WTC11 (cell line): ENCODE results near the gene RPL34.

Experiments
- ATF1 ChIP-seq: sonication (generic); formaldehyde crosslinking; IDR thresholded peaks from 2 replicates; pipeline ENCODE4 v1.8.1; 2023; ENCODE audit warnings: mild to moderate bottlenecking, moderate library complexity, missing genetic modification reagents
- FOXJ3 ChIP-seq: sonication (generic); formaldehyde crosslinking; IDR thresholded peaks from 2 replicates; pipeline ENCODE4 v1.9.0; 2021; ENCODE audit warnings: missing genetic modification reagents, mild to moderate bottlenecking, borderline replicate concordance
- SMAD3 ChIP-seq: sonication (generic); formaldehyde crosslinking; IDR thresholded peaks from 2 replicates; pipeline ENCODE4 v1.8.0; 2022; ENCODE audit warnings: missing genetic modification reagents, mild to moderate bottlenecking, borderline replicate concordance
- TEAD4 ChIP-seq: sonication (generic); formaldehyde crosslinking; IDR thresholded peaks from 2 replicates; pipeline ENCODE4 v1.8.0; 2022; ENCODE audit warnings: mild to moderate bottlenecking, missing genetic modification reagents
- TP53 ChIP-seq: sonication (generic); formaldehyde crosslinking; IDR thresholded peaks from 2 replicates; pipeline ENCODE4 v1.8.1; 2023; ENCODE audit warnings: mild to moderate bottlenecking, missing genetic modification reagents
- ZNF317 ChIP-seq: sonication (generic); formaldehyde crosslinking; IDR thresholded peaks from 2 replicates; pipeline ENCODE4 v1.8.1; 2023; ENCODE audit warnings: low read depth, mild to moderate bottlenecking, moderate library complexity, missing genetic modification reagents, borderline replicate concordance
- TF ChIP-seq, protein P1 (sequence below): fragments of 200-600 bp; IDR thresholded peaks from 2 replicates; pipeline ENCODE4 v1.8.0; 2022; ENCODE audit warnings: antibody characterized with exemption
- TF ChIP-seq, protein P2 (sequence below): sonication (generic); formaldehyde crosslinking; IDR thresholded peaks from 2 replicates; pipeline ENCODE4 v1.8.0; 2022; ENCODE audit warnings: mild to moderate bottlenecking, missing genetic modification reagents
- TF ChIP-seq, protein P3 (sequence below): sonication (generic); formaldehyde crosslinking; conservative IDR thresholded peaks from 2 replicates; pipeline ENCODE4 v1.8.1; 2022; ENCODE audit warnings: mild to moderate bottlenecking, missing genetic modification reagents
- TF ChIP-seq, protein P4 (sequence below): sonication (generic); formaldehyde crosslinking; IDR thresholded peaks from 2 replicates; pipeline ENCODE4 v1.8.1; 2023; ENCODE audit warnings: mild to moderate bottlenecking, missing genetic modification reagents, moderate library complexity
- TF ChIP-seq, protein P5 (sequence below): sonication (generic); formaldehyde crosslinking; IDR thresholded peaks from 2 replicates; pipeline ENCODE4 v1.8.1; 2022; ENCODE audit warnings: mild to moderate bottlenecking, missing genetic modification reagents, moderate library complexity, borderline replicate concordance
- TF ChIP-seq, protein P6 (sequence below): sonication (generic); formaldehyde crosslinking; IDR thresholded peaks from 2 replicates; pipeline ENCODE4 v1.8.0; 2023; ENCODE audit warnings: missing genetic modification reagents
- TF ChIP-seq, protein P7 (sequence below): sonication (generic); formaldehyde crosslinking; IDR thresholded peaks from 2 replicates; pipeline ENCODE4 v1.8.0; 2022; ENCODE audit warnings: mild to moderate bottlenecking, missing genetic modification reagents
- TF ChIP-seq, protein P8 (sequence below): fragments of 250-450 bp; sonication (Bioruptor Pico); conservative IDR thresholded peaks from 2 replicates; pipeline ENCODE4 v1.9.0; 2021; ENCODE audit warnings: mild to moderate bottlenecking

DNA sequence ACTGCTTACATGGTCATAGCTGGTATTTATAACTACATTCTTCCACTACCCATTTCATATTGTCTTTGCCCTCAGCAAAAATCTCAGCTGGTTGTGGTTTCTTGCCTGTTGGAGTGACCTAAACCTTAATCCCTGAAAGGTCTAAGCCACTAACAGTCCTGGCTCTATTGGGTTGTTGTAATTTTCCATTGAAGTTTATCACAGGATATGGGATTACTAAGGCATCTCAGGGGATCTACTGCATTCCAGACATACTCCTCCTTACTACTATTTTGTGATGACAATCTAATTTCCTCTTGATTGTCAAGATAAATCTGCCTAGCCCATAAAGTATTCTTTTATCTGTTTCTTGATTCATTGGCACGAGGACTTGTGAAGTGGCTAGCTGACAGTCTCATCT, 23.9 kb downstream of the RPL34 start:
- TF ChIP-seq FOXJ3 (CRISPR knock-in tag) (no peak), TEAD4 (CRISPR knock-in tag) (no peak), ZNF317 (CRISPR knock-in tag) (no peak), ATF1 (no peak), TP53 (no peak), SMAD3 (no peak)
- TF ChIP-seq, protein P1, sequence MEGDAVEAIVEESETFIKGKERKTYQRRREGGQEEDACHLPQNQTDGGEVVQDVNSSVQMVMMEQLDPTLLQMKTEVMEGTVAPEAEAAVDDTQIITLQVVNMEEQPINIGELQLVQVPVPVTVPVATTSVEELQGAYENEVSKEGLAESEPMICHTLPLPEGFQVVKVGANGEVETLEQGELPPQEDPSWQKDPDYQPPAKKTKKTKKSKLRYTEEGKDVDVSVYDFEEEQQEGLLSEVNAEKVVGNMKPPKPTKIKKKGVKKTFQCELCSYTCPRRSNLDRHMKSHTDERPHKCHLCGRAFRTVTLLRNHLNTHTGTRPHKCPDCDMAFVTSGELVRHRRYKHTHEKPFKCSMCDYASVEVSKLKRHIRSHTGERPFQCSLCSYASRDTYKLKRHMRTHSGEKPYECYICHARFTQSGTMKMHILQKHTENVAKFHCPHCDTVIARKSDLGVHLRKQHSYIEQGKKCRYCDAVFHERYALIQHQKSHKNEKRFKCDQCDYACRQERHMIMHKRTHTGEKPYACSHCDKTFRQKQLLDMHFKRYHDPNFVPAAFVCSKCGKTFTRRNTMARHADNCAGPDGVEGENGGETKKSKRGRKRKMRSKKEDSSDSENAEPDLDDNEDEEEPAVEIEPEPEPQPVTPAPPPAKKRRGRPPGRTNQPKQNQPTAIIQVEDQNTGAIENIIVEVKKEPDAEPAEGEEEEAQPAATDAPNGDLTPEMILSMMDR, result no peak
- TF ChIP-seq, protein P2, sequence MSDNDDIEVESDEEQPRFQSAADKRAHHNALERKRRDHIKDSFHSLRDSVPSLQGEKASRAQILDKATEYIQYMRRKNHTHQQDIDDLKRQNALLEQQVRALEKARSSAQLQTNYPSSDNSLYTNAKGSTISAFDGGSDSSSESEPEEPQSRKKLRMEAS (CRISPR knock-in tag), result no peak
- TF ChIP-seq, protein P3, sequence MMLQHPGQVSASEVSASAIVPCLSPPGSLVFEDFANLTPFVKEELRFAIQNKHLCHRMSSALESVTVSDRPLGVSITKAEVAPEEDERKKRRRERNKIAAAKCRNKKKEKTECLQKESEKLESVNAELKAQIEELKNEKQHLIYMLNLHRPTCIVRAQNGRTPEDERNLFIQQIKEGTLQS (CRISPR knock-in tag), result no peak
- TF ChIP-seq, protein P4, sequence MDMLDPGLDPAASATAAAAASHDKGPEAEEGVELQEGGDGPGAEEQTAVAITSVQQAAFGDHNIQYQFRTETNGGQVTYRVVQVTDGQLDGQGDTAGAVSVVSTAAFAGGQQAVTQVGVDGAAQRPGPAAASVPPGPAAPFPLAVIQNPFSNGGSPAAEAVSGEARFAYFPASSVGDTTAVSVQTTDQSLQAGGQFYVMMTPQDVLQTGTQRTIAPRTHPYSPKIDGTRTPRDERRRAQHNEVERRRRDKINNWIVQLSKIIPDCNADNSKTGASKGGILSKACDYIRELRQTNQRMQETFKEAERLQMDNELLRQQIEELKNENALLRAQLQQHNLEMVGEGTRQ (CRISPR knock-in tag), result no peak
- TF ChIP-seq, protein P5, sequence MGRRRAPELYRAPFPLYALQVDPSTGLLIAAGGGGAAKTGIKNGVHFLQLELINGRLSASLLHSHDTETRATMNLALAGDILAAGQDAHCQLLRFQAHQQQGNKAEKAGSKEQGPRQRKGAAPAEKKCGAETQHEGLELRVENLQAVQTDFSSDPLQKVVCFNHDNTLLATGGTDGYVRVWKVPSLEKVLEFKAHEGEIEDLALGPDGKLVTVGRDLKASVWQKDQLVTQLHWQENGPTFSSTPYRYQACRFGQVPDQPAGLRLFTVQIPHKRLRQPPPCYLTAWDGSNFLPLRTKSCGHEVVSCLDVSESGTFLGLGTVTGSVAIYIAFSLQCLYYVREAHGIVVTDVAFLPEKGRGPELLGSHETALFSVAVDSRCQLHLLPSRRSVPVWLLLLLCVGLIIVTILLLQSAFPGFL, result no peak
- TF ChIP-seq, protein P6, sequence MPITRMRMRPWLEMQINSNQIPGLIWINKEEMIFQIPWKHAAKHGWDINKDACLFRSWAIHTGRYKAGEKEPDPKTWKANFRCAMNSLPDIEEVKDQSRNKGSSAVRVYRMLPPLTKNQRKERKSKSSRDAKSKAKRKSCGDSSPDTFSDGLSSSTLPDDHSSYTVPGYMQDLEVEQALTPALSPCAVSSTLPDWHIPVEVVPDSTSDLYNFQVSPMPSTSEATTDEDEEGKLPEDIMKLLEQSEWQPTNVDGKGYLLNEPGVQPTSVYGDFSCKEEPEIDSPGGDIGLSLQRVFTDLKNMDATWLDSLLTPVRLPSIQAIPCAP, result no peak
- TF ChIP-seq, protein P7, sequence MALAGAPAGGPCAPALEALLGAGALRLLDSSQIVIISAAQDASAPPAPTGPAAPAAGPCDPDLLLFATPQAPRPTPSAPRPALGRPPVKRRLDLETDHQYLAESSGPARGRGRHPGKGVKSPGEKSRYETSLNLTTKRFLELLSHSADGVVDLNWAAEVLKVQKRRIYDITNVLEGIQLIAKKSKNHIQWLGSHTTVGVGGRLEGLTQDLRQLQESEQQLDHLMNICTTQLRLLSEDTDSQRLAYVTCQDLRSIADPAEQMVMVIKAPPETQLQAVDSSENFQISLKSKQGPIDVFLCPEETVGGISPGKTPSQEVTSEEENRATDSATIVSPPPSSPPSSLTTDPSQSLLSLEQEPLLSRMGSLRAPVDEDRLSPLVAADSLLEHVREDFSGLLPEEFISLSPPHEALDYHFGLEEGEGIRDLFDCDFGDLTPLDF (CRISPR knock-in tag), result no peak
- TF ChIP-seq, protein P8, sequence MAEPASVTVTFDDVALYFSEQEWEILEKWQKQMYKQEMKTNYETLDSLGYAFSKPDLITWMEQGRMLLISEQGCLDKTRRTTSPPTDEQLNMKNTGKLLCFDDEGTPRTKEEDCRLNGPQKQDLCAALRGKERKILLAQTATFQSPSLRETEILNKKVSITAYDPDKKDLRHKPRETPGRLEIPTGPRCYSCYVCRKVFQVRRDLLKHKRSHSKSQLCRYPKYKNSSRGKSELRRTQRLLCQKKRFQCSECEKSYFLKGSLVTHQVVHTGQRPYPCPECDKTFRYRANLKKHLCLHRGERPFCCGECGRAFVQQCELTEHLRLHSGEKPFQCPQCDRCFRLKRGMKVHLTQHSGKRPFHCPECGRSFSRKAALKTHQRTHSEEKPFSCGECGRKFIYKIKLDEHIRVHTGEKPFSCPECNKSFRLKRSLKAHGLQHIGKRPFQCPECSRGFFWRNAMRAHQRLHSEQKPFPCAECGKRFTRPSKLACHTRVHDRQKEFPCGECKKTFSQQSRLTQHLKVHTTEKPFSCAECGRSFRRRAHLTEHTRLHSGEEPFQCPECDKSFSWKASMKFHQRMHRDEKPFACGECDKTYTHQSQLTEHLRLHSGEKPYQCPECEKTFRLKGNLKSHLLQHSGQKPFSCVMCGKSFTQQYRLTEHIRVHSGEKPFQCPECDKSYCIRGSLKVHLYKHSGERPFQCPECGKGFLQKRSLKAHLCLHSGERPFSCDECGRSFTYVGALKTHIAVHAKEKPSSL (CRISPR knock-in tag), result no peak
